ENCODE data around the gene GAREM1. TPM values are rescaled to one million over a fixed set of nuclear protein-coding genes. Genes with fewer than 3 reads are reported as not detected.
"Not testable (repeated sequence)": the region's sequence is repeated elsewhere in the genome, so short reads cannot be mapped to it uniquely, and the experiment has no call there.

Gene GAREM1
- total and polyA plus RNA-seq, 2 experiments from 2014 or later, result 6.9 to 7.1 TPM

GRCh38 chr18:32293107-32293506 lies 177.6 kb downstream of the GAREM1 start:
- no peak overlapping the region for H3K27ac ChIP-seq
- TF ChIP-seq EZH2 (IDR thresholded peaks at IDR 0.05; ENCODE audit: borderline replicate concordance) (no peak), EZH2phosphoT487 (IDR thresholded peaks at IDR 0.05; ENCODE audit: low read depth, severe bottlenecking, unreplicated experiment) (no peak), CTCF (IDR thresholded peaks at IDR 0.05; ENCODE audit: poor library complexity) (no peak)
- H3K4me3 ChIP-seq, result no peak overlapping the region
- H3K4me2 ChIP-seq, result no peak overlapping the region
- no peaks in the 10 kb centered on the region for H4K20me1 ChIP-seq (ENCODE audit: insufficient read depth, poor library complexity, severe bottlenecking)
- no peak for DNase-seq (ENCODE audit: low spot score)
- H3K4me1 ChIP-seq (ENCODE audit: insufficient read depth), result no peaks in the 10 kb centered on the region
- H3K9me2 ChIP-seq (replicated peaks; ENCODE audit: insufficient read depth), result no peaks in the 10 kb centered on the region
- no peak overlapping the region for H2AFZ ChIP-seq
- no peaks in the 10 kb centered on the region for H3K27me3 ChIP-seq
- 96% methylated on average over 2 of the region's 2 CpGs for WGBS (ENCODE audit: low lambda C conversion rate, missing lambda C conversion rate)
- no peaks in the 10 kb centered on the region for H3K79me2 ChIP-seq
- no peaks in the 10 kb centered on the region for H3K36me3 ChIP-seq (replicated peaks; ENCODE audit: insufficient read depth, low read depth)
- H3K9me3 ChIP-seq (ENCODE audit: low read depth), result no peaks in the 10 kb centered on the region

- not testable (repeated sequence) for H3K27me3 ChIP-seq; H3K4me2 ChIP-seq; H2AFZ ChIP-seq; H3K4me1 ChIP-seq (ENCODE audit: insufficient read depth); DNase-seq (ENCODE audit: low spot score); H4K20me1 ChIP-seq (ENCODE audit: insufficient read depth, poor library complexity, severe bottlenecking); H3K36me3 ChIP-seq (replicated peaks; ENCODE audit: insufficient read depth, low read depth); H3K79me2 ChIP-seq; H3K9me2 ChIP-seq (replicated peaks; ENCODE audit: insufficient read depth); H3K27ac ChIP-seq; H3K9me3 ChIP-seq (ENCODE audit: low read depth); H3K4me3 ChIP-seq
- WGBS (ENCODE audit: low lambda C conversion rate, missing lambda C conversion rate), result 95% methylated on average over 3 of the region's 3 CpGs
Measured at GRCh38 chr18:32291623-32292022, 179.1 kb downstream of the GAREM1 start.

GRCh38 chr18:32290810-32291209 lies 179.9 kb downstream of the GAREM1 start:
- Histone ChIP-seq H3K36me3 (replicated peaks; ENCODE audit: insufficient read depth, low read depth) (no peaks in the 10 kb centered on the region), H3K4me3 (no peak overlapping the region), H3K9me2 (replicated peaks; ENCODE audit: insufficient read depth) (no peaks in the 10 kb centered on the region), H3K4me2 (no peak overlapping the region), H3K9me3 (ENCODE audit: low read depth) (no peaks in the 10 kb centered on the region), H3K27ac (no peak overlapping the region), H3K27me3 (no peaks in the 10 kb centered on the region), H3K4me1 (ENCODE audit: insufficient read depth) (no peaks in the 10 kb centered on the region), H3K79me2 (no peaks in the 10 kb centered on the region), H2AFZ (no peak overlapping the region), H4K20me1 (ENCODE audit: insufficient read depth, poor library complexity, severe bottlenecking) (no peaks in the 10 kb centered on the region)
- no peak for DNase-seq (ENCODE audit: low spot score)
- 84% methylated on average over 2 of the region's 2 CpGs for WGBS (ENCODE audit: low lambda C conversion rate, missing lambda C conversion rate)
- TF ChIP-seq EZH2 (IDR thresholded peaks at IDR 0.05; ENCODE audit: borderline replicate concordance) (no peak), CTCF (IDR thresholded peaks at IDR 0.05; ENCODE audit: poor library complexity) (no peak), EZH2phosphoT487 (IDR thresholded peaks at IDR 0.05; ENCODE audit: low read depth, severe bottlenecking, unreplicated experiment) (no peak)

- Histone ChIP-seq H3K27me3 (no peaks in the 10 kb centered on the region), H3K79me2 (no peaks in the 10 kb centered on the region), H3K9me3 (ENCODE audit: low read depth) (no peaks in the 10 kb centered on the region), H3K4me3 (no peak overlapping the region), H3K9me2 (replicated peaks; ENCODE audit: insufficient read depth) (no peaks in the 10 kb centered on the region), H2AFZ (no peak overlapping the region), H3K4me2 (no peak overlapping the region), H3K36me3 (replicated peaks; ENCODE audit: insufficient read depth, low read depth) (no peaks in the 10 kb centered on the region), H3K4me1 (ENCODE audit: insufficient read depth) (no peaks in the 10 kb centered on the region), H4K20me1 (ENCODE audit: insufficient read depth, poor library complexity, severe bottlenecking) (no peaks in the 10 kb centered on the region), H3K27ac (no peak overlapping the region)
- DNase-seq (ENCODE audit: low spot score), result peak; percentile 80
- WGBS (ENCODE audit: low lambda C conversion rate, missing lambda C conversion rate), result 21% methylated on average over 1 of the region's 1 CpG
- TF ChIP-seq EZH2 (IDR thresholded peaks at IDR 0.05; ENCODE audit: borderline replicate concordance), result no peak
- TF ChIP-seq CTCF (IDR thresholded peaks at IDR 0.05; ENCODE audit: poor library complexity), result peak; percentile 69
Measured at GRCh38 chr18:32289483-32290075, 181.1 kb downstream of the GAREM1 start.
